MCF 10A (cell line): ENCODE results near the gene TTC21B. TPM values are rescaled to one million over a fixed set of nuclear protein-coding genes. Genes with fewer than 3 reads are reported as not detected.
A peak's percentile ranks its signal among the peaks of the same experiment; 100 is the strongest.

Experiments
- BruUV-seq: library from RNA; stranded (reverse); fragments of 400-500 nt; replicated peaks from 2 replicates; lab custom pipeline; 2021; lab: Mats Ljungman, UMichigan
- CTCF ChIA-PET: fragments of 300-600 bp; sonication (Branson Sonifier 250); formaldehyde crosslinking; extraction: SDS; loops from one replicate; lab custom pipeline; 2021; ENCODE audit warnings: antibody characterized with exemption, inconsistent platforms; lab: Yijun Ruan, JAX
- POLR2A ChIA-PET: fragments of 300-600, 350-650 bp; sonication (Branson Sonifier 250); formaldehyde crosslinking; extraction: SDS; loops from one replicate; lab custom pipeline; 2020; ENCODE audit warnings: antibody characterized with exemption, inconsistent platforms; lab: Yijun Ruan, JAX
- DNase-seq: peaks from one replicate; pipeline ENCODE4 v3.0.0-alpha.2; 2018; ENCODE audit not compliant: unreplicated experiment
- H3K27ac Mint-ChIP-seq: one replicate; pipeline ENCODE4 v1.8.0; 2022; ENCODE audit warnings: mild to moderate bottlenecking, low read depth, mixed read lengths; ENCODE audit not compliant: unreplicated experiment
- H3K27me3 Mint-ChIP-seq: one replicate; pipeline ENCODE4 v1.8.0; 2022; ENCODE audit warnings: mixed read lengths; ENCODE audit not compliant: insufficient read depth, unreplicated experiment
- H3K36me3 Mint-ChIP-seq: one replicate; pipeline ENCODE4 v1.8.0; 2022; ENCODE audit warnings: mild to moderate bottlenecking, moderate library complexity, mixed read lengths; ENCODE audit not compliant: insufficient read depth, unreplicated experiment
- H3K4me1 Mint-ChIP-seq: one replicate; pipeline ENCODE4 v1.8.0; 2022; ENCODE audit warnings: mixed read lengths; ENCODE audit not compliant: insufficient read depth, unreplicated experiment
- H3K4me3 Mint-ChIP-seq: one replicate; pipeline ENCODE4 v1.8.0; 2022; ENCODE audit warnings: mild to moderate bottlenecking, moderate library complexity, mixed read lengths; ENCODE audit not compliant: unreplicated experiment
- H3K9me3 Mint-ChIP-seq: one replicate; pipeline ENCODE4 v1.8.0; 2022; ENCODE audit warnings: mixed read lengths; ENCODE audit not compliant: unreplicated experiment
- intact Hi-C: fragments of 100-400 bp; cut with micrococcal nuclease; formaldehyde crosslinking; loops from 2 replicates; pipeline ENCODE4 v1.14.1; 2022
- total RNA-seq: library from RNA; stranded (reverse); gene quantifications from 2 replicates; pipeline ENCODE4 v1.2.3, GENCODE V29; 2022
- TF ChIP-seq, protein P1 (sequence below): fragments of 200-600 bp; IDR thresholded peaks from one replicate; pipeline ENCODE4 v1.8.0; 2022; ENCODE audit warnings: antibody characterized with exemption, mild to moderate bottlenecking; ENCODE audit not compliant: unreplicated experiment

Gene TTC21B
- total RNA-seq, 1 experiment from 2014 or later = 9.8 TPM

DNA sequence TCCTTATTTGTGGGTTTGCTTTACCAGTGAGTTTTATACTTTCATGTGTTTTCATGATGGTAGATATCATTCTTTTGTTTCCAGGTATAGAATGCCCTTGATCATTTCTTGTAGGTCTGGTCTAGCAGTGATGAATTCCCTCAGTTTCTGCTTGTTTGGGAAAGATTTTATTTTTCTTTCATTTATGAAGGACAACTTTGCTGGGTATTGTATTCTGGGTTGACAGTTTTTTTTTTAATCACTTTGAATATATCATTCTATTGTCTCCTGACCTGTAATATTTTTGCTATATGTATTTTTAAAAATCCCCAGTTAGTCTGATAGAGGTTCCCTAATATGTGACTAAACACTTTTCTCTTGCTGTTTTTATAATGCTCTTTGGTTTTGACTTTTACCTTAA, 101.2 kb downstream of the TTC21B start:
- Mint-ChIP-seq H3K4me1 (no peaks in the 10 kb centered on the region), H3K36me3 (no peaks in the 10 kb centered on the region), H3K4me3 (no peak overlapping the region), H3K27me3 (no peaks in the 10 kb centered on the region), H3K9me3 (peaks cover 30% of the 10 kb centered on the region), H3K27ac (no peak overlapping the region)
- TF ChIP-seq, protein P1, sequence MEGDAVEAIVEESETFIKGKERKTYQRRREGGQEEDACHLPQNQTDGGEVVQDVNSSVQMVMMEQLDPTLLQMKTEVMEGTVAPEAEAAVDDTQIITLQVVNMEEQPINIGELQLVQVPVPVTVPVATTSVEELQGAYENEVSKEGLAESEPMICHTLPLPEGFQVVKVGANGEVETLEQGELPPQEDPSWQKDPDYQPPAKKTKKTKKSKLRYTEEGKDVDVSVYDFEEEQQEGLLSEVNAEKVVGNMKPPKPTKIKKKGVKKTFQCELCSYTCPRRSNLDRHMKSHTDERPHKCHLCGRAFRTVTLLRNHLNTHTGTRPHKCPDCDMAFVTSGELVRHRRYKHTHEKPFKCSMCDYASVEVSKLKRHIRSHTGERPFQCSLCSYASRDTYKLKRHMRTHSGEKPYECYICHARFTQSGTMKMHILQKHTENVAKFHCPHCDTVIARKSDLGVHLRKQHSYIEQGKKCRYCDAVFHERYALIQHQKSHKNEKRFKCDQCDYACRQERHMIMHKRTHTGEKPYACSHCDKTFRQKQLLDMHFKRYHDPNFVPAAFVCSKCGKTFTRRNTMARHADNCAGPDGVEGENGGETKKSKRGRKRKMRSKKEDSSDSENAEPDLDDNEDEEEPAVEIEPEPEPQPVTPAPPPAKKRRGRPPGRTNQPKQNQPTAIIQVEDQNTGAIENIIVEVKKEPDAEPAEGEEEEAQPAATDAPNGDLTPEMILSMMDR = no peak
- BruUV-seq = no TSS peak
- intact Hi-C loops = no loop called here
- DNase-seq = no peak
- CTCF ChIA-PET = interaction anchor here (0.6 kb wide), 3 partner anchors 168 to 487 kb away, joined by 3 to 5 read pairs (median 4); no protein-coding TSS in a partner anchor
- POLR2A ChIA-PET = no interaction called here

DNA sequence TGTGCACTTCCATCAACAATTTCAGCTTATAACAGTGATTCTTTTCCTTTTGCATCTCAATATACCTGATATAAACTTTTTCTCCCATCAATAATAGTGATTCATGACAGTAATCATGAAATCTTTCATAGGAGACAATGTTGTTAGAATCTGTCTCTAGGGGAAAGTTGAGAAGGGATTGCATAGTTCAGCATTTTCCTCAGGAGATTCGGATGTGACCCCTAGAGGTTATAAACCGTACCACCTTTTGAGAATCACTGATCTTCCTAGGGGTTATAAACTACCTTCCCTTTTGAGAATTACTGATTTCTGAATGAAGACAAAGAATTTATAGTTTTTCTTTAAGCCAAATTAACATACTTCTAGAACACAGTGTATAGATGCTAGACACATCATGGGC, 106.6 kb downstream of the TTC21B start:
- peak; percentile 20 for DNase-seq
- intact Hi-C loops = no loop called here
- POLR2A ChIA-PET = no interaction called here
- H3K27ac Mint-ChIP-seq = no peak overlapping the region
- peaks cover 16% of the 10 kb centered on the region for H3K9me3 Mint-ChIP-seq
- no peaks in the 10 kb centered on the region for H3K27me3 Mint-ChIP-seq
- no peaks in the 10 kb centered on the region for H3K4me1 Mint-ChIP-seq
- CTCF ChIA-PET = interaction anchor here (0.9 to 1.2 kb wide), 2 partner anchors 90 to 100 kb away, joined by 3 read pairs; no protein-coding TSS in a partner anchor
- TF ChIP-seq, protein P1 = no peak
- no TSS peak for BruUV-seq
- no peaks in the 10 kb centered on the region for H3K36me3 Mint-ChIP-seq
- no peak overlapping the region for H3K4me3 Mint-ChIP-seq

DNA sequence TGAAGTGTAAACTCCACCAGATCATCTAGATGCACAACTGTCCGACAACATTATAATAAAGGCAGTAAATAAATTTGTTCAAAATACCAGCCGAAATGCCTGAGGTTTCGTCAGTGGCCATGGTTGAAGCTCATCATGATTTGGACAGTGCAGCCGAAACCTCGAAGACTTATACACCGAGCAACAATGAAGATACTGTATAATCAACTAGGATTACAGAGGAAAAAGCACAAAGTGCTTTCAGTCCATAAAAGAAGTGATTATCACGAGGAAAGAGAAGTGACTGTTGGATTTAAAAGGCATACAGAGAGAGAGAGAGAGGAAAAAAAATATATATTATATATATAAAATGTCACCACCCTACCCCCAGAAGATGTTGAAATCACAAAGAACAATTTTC, 107.5 kb downstream of the TTC21B start:
- Mint-ChIP-seq H3K4me1 (no peaks in the 10 kb centered on the region), H3K27me3 (no peaks in the 10 kb centered on the region), H3K27ac (no peak overlapping the region), H3K4me3 (no peak overlapping the region), H3K9me3 (peaks cover 10% of the 10 kb centered on the region), H3K36me3 (no peaks in the 10 kb centered on the region)
- ChIA-PET CTCF (interaction anchor here (0.7 to 1.2 kb wide), 2 partner anchors 26 to 89 kb away, joined by 3 read pairs; no protein-coding TSS in a partner anchor), POLR2A (interaction anchor here (0.7 kb wide), 1 partner anchor 11 kb away, joined by 4 read pairs; no protein-coding TSS in a partner anchor)
- TF ChIP-seq, protein P1 = no peak
- no peak for DNase-seq
- intact Hi-C loops = no loop called here
- BruUV-seq = no TSS peak

DNA sequence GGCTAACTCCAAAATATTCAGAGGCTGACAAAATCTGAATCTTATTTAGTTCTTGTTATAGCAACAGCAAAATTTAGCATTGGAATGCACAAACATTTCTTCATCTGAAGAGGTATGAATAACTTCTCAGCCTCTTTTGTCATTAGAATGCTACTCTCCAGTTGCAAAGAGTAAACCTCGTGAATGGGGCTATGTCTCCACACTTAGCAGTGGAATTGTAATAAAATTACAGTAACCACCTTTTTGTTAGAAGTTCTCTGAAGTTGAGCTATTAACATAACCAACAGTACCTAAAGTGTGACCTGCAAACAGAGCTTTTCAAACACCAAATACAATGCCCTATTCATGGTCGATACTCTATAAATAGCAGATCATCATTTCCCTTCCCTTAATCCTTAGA, 109.4 kb downstream of the TTC21B start:
- BruUV-seq = no TSS peak
- TF ChIP-seq, protein P1 = no peak
- H3K27ac Mint-ChIP-seq = no peak overlapping the region
- ChIA-PET POLR2A (no interaction called here), CTCF (interaction anchor here (0.5 kb wide), 1 partner anchor 82 kb away, joined by 3 read pairs; no protein-coding TSS in a partner anchor)
- peaks cover 2% of the 10 kb centered on the region for H3K4me1 Mint-ChIP-seq
- no peaks in the 10 kb centered on the region for H3K27me3 Mint-ChIP-seq
- no peak overlapping the region for H3K4me3 Mint-ChIP-seq
- no peaks in the 10 kb centered on the region for H3K36me3 Mint-ChIP-seq
- DNase-seq = no peak
- H3K9me3 Mint-ChIP-seq = no peaks in the 10 kb centered on the region
- intact Hi-C loops = no loop called here
